Kidney glomerular epithelial cell (primary cell): ENCODE data around the gene SRCAP.
A peak's percentile ranks its signal among the peaks of the same experiment; 100 is the strongest.

Source experiments
- DNase-seq: peaks from one replicate; lab custom pipeline; 2025; lab: John Stamatoyannopoulos, UW

The SRCAP gene

GRCh38 chr16:30736995-30737793 lies 38.2 kb downstream of the SRCAP start:
- no peak for DNase-seq

- DNase-seq: no peak
Observed at GRCh38 chr16:30737794-30738648, 39.0 kb downstream of the SRCAP start.

GRCh38 chr16:30738984-30739951 lies 40.3 kb downstream of the SRCAP start:
- no peak for DNase-seq

- peak; percentile 35 for DNase-seq
Observed at GRCh38 chr16:30740364-30741251, 41.6 kb downstream of the SRCAP start.

- DNase-seq: peak; percentile 90
Observed at GRCh38 chr16:30741461-30741914, 42.5 kb downstream of the SRCAP start.

- no peak for DNase-seq
Observed at GRCh38 chr16:30743716-30744115, 44.7 kb downstream of the SRCAP start.

GRCh38 chr16:30744183-30744582 lies 45.2 kb downstream of the SRCAP start:
- no peak for DNase-seq

GRCh38 chr16:30745082-30745481 lies 46.1 kb downstream of the SRCAP start:
- no peak for DNase-seq

- no peak for DNase-seq
Observed at GRCh38 chr16:30746638-30747175, 47.7 kb downstream of the SRCAP start.

GRCh38 chr16:30747331-30747730 lies 48.4 kb downstream of the SRCAP start:
- peak; percentile 28 for DNase-seq

GRCh38 chr16:30747799-30748633 lies 49.0 kb downstream of the SRCAP start, which contains the start of gene PHKG2:
Gene PHKG2 (plus strand): TSS chr16:30748425. CDS start chr16:30748821, 396 bp downstream.
- peak; percentile 98 for DNase-seq

GRCh38 chr16:30748634-30749445 lies 49.9 kb downstream of the SRCAP start:
- DNase-seq: peak; percentile 14

GRCh38 chr16:30750201-30750600 lies 51.2 kb downstream of the SRCAP start:
- DNase-seq: no peak

- DNase-seq: no peak
Observed at GRCh38 chr16:30750876-30751465, 52.0 kb downstream of the SRCAP start.

GRCh38 chr16:30753596-30753995 lies 54.6 kb downstream of the SRCAP start:
- no peak for DNase-seq

- DNase-seq: no peak
Observed at GRCh38 chr16:30755955-30756780, 57.2 kb downstream of the SRCAP start.

GRCh38 chr16:30756781-30757100 lies 57.8 kb downstream of the SRCAP start:
- no peak for DNase-seq
